Measurements from ENCODE around the gene PLCB1. TPM values are rescaled to one million over a fixed set of nuclear protein-coding genes. Genes with fewer than 3 reads are reported as not detected.

The PLCB1 gene
- total RNA-seq: 10 to 100 TPM in 2 of 4 donors, 1 to 10 TPM in 2; 7.2 to 28.1 (median 9.6) TPM

DNA sequence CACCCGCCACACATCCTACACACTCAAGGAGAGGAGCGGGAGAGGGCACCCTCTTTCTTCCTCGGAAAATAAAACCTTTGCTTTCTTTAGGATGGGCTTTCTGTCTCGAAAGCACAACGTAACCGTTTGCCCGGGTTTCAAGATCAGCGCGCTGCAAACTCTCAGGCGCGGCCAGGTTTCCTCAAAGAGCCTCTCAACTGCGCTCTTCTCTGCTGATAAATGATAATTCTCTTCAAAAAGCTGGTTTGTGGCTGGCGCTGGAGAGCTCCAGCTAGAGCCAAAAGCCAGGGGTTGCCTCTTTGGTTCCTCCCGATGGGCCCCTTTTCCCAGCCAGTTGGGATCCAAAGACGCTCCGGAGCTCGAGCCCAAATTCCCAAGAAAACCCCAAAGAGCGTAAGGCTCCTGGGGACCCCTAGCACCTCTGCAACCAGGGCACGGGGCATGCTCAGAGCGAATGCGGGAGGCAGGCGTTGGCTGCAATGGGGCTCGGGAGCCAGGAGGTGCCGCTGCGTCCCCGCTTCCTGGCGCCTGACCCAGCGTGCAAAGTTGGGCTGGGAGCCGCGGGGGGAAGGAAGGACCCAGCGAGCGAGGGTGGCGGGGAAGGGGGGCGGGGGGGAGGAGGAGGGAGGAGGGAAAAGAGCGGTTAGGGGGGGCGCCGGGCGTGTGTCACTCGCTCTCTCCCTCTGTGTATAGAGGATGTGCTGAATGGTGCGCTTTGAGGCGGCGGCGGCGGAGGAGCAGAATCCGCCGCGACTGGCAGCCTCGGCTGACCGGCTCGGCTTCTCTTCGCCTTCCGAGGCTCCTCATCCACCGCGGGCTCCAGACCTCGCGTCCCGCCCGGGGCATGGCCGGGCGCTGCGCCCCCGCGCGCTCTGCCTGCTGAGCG is at the start of gene PLCB1:
PLCB1 (plus strand) TSS at position 669 of the 886 bp plus-strand sequence. CDS start 386 bp downstream, outside the sequence.
- Histone ChIP-seq H3K9me3 (no peaks in the 10 kb centered on the region), H3K4me1 (peaks cover 0 to 9% (median 0%) of the 10 kb centered on the region in 4 donors), H3K27me3 (no peaks in the 10 kb centered on the region), H3K4me3 (peak within 1 kb of the TSS; percentile 49 to 73 (median 62)), H3K27ac (peak within 1 kb of the TSS; percentile 37 to 82 (median 70)), H3K36me3 (no peaks in the 10 kb centered on the region)
- peak; percentile 45 to 86 (median 82) for DNase-seq
- TF ChIP-seq, protein P1, sequence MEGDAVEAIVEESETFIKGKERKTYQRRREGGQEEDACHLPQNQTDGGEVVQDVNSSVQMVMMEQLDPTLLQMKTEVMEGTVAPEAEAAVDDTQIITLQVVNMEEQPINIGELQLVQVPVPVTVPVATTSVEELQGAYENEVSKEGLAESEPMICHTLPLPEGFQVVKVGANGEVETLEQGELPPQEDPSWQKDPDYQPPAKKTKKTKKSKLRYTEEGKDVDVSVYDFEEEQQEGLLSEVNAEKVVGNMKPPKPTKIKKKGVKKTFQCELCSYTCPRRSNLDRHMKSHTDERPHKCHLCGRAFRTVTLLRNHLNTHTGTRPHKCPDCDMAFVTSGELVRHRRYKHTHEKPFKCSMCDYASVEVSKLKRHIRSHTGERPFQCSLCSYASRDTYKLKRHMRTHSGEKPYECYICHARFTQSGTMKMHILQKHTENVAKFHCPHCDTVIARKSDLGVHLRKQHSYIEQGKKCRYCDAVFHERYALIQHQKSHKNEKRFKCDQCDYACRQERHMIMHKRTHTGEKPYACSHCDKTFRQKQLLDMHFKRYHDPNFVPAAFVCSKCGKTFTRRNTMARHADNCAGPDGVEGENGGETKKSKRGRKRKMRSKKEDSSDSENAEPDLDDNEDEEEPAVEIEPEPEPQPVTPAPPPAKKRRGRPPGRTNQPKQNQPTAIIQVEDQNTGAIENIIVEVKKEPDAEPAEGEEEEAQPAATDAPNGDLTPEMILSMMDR (IDR thresholded peaks at IDR 0.05): peak in 5 of 6 experiments; percentile 51 to 75 (median 66)
- no peak for TF ChIP-seq POLR2A (IDR thresholded peaks at IDR 0.05)

DNA sequence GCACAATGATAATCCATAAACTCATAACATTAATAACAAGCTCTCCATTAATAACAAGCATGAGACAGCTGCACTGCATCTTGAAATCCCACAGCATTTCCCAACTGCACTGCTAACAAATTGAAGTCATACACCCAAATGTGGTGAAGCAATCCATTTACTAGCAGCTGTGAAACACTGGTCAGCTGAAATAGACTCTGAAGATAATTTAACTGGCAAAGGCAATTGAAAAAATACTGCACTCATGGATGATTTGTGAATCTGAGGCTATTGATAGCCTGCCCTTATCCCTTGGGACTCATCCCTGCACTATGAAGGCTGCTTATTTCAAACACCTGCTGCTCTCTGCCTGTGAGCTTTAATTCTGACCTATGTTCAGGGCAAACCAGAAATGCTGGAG is 49.1 kb upstream of the PLCB1 start:
- no peak for DNase-seq
- H3K36me3 ChIP-seq: no peaks in the 10 kb centered on the region

DNA sequence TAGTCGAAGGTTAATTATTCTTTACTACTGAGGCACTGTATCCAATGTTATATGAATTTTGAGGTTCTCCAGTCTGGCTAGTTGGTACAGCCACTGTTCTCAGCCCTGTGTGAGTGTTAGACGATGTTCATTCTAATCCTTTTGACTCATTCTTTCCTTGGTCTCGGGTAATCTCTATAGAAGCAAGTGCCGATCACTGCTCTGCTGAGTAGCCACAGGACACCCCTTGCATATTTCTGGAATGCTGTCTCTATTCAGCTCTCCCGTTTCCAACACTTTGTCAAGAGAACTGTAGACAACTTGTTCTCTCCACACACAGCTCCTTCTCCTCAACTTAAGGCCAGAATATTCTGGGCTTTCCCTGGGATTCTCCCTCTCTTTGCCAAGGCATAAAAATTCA is 42.4 kb upstream of the PLCB1 start:
- no peak for TF ChIP-seq POLR2A (IDR thresholded peaks at IDR 0.05)
- TF ChIP-seq, protein P1 (IDR thresholded peaks at IDR 0.05): no peak
- Histone ChIP-seq H3K27me3 (no peaks in the 10 kb centered on the region), H3K4me1 (no peaks in the 10 kb centered on the region), H3K27ac (no peak overlapping the region), H3K9me3 (no peaks in the 10 kb centered on the region), H3K4me3 (no peak overlapping the region), H3K36me3 (no peaks in the 10 kb centered on the region)
- DNase-seq: no peak

More for the DNA sequence above, 49.1 kb upstream of the PLCB1 start:
- no peaks in the 10 kb centered on the region for H3K27me3 ChIP-seq
- H3K4me3 ChIP-seq: no peak overlapping the region
- no peak overlapping the region for H3K27ac ChIP-seq
- no peaks in the 10 kb centered on the region for H3K4me1 ChIP-seq
- TF ChIP-seq POLR2A (IDR thresholded peaks at IDR 0.05): no peak
- H3K9me3 ChIP-seq: no peaks in the 10 kb centered on the region

DNA sequence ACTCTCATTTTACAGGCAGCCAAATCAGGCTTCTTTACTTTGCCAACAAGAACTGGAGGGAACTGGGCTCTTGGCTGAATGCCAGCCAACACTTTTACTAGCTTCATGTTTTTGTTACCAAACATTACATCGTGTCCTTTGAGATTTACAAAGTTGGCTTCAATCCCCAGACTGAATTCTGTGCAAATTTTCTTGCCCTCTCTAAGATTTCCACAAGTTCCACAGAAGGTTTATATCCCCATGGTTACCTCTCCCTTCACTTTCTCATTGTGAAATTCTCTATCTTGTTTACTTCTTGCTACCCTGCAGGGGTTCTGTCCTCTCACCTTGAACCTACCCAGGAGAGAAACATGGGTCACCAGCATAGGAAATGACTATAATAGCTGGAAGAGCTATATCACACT is 37.6 kb upstream of the PLCB1 start:
- Histone ChIP-seq H3K36me3 (no peaks in the 10 kb centered on the region), H3K27ac (no peak overlapping the region), H3K27me3 (no peaks in the 10 kb centered on the region), H3K9me3 (no peaks in the 10 kb centered on the region), H3K4me3 (no peak overlapping the region), H3K4me1 (no peaks in the 10 kb centered on the region)
- DNase-seq: peak in 2 of 3 donors; percentile 22 to 63
- TF ChIP-seq, protein P1 (IDR thresholded peaks at IDR 0.05): no peak
- no peak for TF ChIP-seq POLR2A (IDR thresholded peaks at IDR 0.05)

DNA sequence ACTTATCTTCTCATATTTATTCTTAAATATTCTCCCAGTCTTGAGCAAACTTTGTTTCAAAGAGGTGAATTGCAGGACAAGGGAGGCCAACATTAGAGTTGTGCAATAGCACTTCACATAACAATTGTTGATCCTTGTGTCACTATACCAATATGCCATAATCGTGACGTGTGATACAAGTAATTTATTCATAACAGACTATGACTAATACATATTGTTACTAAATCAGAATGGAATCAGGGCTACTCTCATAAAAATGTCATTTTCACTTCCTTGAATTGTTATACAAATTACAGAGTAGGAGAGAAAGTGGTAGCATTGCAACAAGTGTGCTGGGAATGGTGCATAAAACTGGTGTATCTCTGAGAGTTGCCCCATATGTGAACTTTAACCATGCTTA is 37.2 kb upstream of the PLCB1 start:
- Histone ChIP-seq H3K27ac (no peak overlapping the region), H3K9me3 (no peaks in the 10 kb centered on the region), H3K27me3 (no peaks in the 10 kb centered on the region), H3K4me1 (no peaks in the 10 kb centered on the region), H3K36me3 (no peaks in the 10 kb centered on the region), H3K4me3 (no peak overlapping the region)
- no peak for DNase-seq
- TF ChIP-seq, protein P1 (IDR thresholded peaks at IDR 0.05): no peak
- no peak for TF ChIP-seq POLR2A (IDR thresholded peaks at IDR 0.05)

Data from Peyer's patch (tissue), 4 donors.